Measurements from ENCODE around the gene GTPBP10. TPM values are rescaled to one million over a fixed set of nuclear protein-coding genes. Genes with fewer than 3 reads are reported as not detected.

The GTPBP10 gene
- total and polyA plus RNA-seq, 9 of the 15 experiments (the other 6 are each of a cell fraction or from before 2014, with no cell fraction given) = 34.6 to 89.8 (median 76.4) TPM

- TF ChIP-seq, protein P1, sequence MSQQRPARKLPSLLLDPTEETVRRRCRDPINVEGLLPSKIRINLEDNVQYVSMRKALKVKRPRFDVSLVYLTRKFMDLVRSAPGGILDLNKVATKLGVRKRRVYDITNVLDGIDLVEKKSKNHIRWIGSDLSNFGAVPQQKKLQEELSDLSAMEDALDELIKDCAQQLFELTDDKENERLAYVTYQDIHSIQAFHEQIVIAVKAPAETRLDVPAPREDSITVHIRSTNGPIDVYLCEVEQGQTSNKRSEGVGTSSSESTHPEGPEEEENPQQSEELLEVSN (IDR thresholded peaks at IDR 0.05; ENCODE audit: borderline replicate concordance in 1 of 2, extremely low read depth in 1 of 2, insufficient read depth in 1 of 2, insufficient read length in 1 of 2, low read depth in 1 of 2, low read length in 1 of 2, poor library complexity in 1 of 2, severe bottlenecking in 1 of 2) = peak; percentile 50 to 72
- TF ChIP-seq, protein P2, sequence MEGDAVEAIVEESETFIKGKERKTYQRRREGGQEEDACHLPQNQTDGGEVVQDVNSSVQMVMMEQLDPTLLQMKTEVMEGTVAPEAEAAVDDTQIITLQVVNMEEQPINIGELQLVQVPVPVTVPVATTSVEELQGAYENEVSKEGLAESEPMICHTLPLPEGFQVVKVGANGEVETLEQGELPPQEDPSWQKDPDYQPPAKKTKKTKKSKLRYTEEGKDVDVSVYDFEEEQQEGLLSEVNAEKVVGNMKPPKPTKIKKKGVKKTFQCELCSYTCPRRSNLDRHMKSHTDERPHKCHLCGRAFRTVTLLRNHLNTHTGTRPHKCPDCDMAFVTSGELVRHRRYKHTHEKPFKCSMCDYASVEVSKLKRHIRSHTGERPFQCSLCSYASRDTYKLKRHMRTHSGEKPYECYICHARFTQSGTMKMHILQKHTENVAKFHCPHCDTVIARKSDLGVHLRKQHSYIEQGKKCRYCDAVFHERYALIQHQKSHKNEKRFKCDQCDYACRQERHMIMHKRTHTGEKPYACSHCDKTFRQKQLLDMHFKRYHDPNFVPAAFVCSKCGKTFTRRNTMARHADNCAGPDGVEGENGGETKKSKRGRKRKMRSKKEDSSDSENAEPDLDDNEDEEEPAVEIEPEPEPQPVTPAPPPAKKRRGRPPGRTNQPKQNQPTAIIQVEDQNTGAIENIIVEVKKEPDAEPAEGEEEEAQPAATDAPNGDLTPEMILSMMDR (IDR thresholded peaks at IDR 0.05 in 2 of 3, conservative IDR thresholded peaks at IDR 0.05 in 1 of 3; ENCODE audit: insufficient read depth in 2 of 3, low read depth in 1 of 3, low read length in 3 of 3) = peak; percentile 86 to 95 (median 91)
- TF ChIP-seq, protein P3, sequence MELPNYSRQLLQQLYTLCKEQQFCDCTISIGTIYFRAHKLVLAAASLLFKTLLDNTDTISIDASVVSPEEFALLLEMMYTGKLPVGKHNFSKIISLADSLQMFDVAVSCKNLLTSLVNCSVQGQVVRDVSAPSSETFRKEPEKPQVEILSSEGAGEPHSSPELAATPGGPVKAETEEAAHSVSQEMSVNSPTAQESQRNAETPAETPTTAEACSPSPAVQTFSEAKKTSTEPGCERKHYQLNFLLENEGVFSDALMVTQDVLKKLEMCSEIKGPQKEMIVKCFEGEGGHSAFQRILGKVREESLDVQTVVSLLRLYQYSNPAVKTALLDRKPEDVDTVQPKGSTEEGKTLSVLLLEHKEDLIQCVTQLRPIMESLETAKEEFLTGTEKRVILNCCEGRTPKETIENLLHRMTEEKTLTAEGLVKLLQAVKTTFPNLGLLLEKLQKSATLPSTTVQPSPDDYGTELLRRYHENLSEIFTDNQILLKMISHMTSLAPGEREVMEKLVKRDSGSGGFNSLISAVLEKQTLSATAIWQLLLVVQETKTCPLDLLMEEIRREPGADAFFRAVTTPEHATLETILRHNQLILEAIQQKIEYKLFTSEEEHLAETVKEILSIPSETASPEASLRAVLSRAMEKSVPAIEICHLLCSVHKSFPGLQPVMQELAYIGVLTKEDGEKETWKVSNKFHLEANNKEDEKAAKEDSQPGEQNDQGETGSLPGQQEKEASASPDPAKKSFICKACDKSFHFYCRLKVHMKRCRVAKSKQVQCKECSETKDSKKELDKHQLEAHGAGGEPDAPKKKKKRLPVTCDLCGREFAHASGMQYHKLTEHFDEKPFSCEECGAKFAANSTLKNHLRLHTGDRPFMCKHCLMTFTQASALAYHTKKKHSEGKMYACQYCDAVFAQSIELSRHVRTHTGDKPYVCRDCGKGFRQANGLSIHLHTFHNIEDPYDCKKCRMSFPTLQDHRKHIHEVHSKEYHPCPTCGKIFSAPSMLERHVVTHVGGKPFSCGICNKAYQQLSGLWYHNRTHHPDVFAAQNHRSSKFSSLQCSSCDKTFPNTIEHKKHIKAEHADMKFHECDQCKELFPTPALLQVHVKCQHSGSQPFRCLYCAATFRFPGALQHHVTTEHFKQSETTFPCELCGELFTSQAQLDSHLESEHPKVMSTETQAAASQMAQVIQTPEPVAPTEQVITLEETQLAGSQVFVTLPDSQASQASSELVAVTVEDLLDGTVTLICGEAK (IDR thresholded peaks at IDR 0.05) = peak; percentile 64
- TF ChIP-seq, protein P3 (CRISPR knock-in tag; IDR thresholded peaks at IDR 0.05) = no peak; the same call in 1 of the 2 replicates
- TF ChIP-seq, protein P4, sequence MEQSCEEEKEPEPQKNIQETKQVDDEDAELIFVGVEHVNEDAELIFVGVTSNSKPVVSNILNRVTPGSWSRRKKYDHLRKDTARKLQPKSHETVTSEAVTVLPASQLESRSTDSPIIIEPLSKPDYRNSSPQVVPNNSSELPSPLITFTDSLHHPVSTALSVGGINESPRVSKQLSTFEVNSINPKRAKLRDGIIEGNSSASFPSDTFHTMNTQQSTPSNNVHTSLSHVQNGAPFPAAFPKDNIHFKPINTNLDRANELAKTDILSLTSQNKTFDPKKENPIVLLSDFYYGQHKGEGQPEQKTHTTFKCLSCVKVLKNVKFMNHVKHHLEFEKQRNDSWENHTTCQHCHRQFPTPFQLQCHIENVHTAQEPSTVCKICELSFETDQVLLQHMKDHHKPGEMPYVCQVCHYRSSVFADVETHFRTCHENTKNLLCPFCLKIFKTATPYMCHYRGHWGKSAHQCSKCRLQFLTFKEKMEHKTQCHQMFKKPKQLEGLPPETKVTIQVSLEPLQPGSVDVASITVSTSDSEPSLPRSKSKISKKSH (CRISPR knock-in tag; IDR thresholded peaks at IDR 0.05) = no peak
- TF ChIP-seq LEF1 (IDR thresholded peaks at IDR 0.05) = peak; percentile 68; the same call in 1 of the 2 replicates
- peak; percentile 88 for TF ChIP-seq CBX1 (IDR thresholded peaks at IDR 0.05; ENCODE audit: low read depth)
- TF ChIP-seq, protein P5, sequence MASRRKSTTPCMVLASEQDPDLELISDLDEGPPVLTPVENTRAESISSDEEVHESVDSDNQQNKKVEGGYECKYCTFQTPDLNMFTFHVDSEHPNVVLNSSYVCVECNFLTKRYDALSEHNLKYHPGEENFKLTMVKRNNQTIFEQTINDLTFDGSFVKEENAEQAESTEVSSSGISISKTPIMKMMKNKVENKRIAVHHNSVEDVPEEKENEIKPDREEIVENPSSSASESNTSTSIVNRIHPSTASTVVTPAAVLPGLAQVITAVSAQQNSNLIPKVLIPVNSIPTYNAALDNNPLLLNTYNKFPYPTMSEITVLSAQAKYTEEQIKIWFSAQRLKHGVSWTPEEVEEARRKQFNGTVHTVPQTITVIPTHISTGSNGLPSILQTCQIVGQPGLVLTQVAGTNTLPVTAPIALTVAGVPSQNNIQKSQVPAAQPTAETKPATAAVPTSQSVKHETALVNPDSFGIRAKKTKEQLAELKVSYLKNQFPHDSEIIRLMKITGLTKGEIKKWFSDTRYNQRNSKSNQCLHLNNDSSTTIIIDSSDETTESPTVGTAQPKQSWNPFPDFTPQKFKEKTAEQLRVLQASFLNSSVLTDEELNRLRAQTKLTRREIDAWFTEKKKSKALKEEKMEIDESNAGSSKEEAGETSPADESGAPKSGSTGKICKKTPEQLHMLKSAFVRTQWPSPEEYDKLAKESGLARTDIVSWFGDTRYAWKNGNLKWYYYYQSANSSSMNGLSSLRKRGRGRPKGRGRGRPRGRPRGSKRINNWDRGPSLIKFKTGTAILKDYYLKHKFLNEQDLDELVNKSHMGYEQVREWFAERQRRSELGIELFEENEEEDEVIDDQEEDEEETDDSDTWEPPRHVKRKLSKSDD (conservative IDR thresholded peaks at IDR 0.05; ENCODE audit: low read length) = peak; percentile 89
- TF ChIP-seq MAFK (IDR thresholded peaks at IDR 0.05; ENCODE audit: low read length) = no peak
These were observed at the start of gene GTPBP10 (continued) for GRCh38 chr7:90346336-90347125.
